CD4-positive, alpha-beta T cell treated with Interleukin-6 for 4 hours (primary cell): Measurements from ENCODE around the gene ELN.

Experiments used
- DNase-seq: peaks from one replicate; pipeline ENCODE4 v3.0.0-alpha.2; 2020; ENCODE audit warnings: mixed read lengths

Gene ELN

GRCh38 chr7:74097937-74098614 is 70.1 kb downstream of the ELN start:
- no peak for DNase-seq

- no peak for DNase-seq
Measured at GRCh38 chr7:74099031-74099430, 71.1 kb downstream of the ELN start.

- no peak for DNase-seq
Measured at GRCh38 chr7:74101061-74101681, 73.2 kb downstream of the ELN start.

- DNase-seq, result no peak
Measured at GRCh38 chr7:74103219-74103772, 75.3 kb downstream of the ELN start.

GRCh38 chr7:74104702-74105101 is 76.7 kb downstream of the ELN start:
- no peak for DNase-seq

- no peak for DNase-seq
Measured at GRCh38 chr7:74105992-74106391, 78.0 kb downstream of the ELN start.

- no peak for DNase-seq
Measured at GRCh38 chr7:74106846-74107245, 78.9 kb downstream of the ELN start.

- peak; percentile 8 for DNase-seq
Measured at GRCh38 chr7:74115326-74115725, 87.4 kb downstream of the ELN start.

GRCh38 chr7:74116356-74116755 is 88.4 kb downstream of the ELN start:
- no peak for DNase-seq
